Naive B cell (primary cell): ENCODE results near the gene NADK2. TPM values are rescaled to one million over a fixed set of nuclear protein-coding genes. Genes with fewer than 3 reads are reported as not detected.
"Not testable (repeated sequence)": the region's sequence is repeated elsewhere in the genome, so short reads cannot be mapped to it uniquely, and the experiment has no call there.

ENCODE experiments used
- ATAC-seq, 2 donors: fragments of 150-1000 bp; cut with Tn5 transposase; 2 replicates each; pipeline ENCODE4 v1.10.0; 2021; ENCODE audit warnings: low read depth in 2 of 2, mild to moderate bottlenecking in 2 of 2, moderate library complexity in 2 of 2
- DNase-seq: peaks from one replicate; pipeline ENCODE4 v3.0.0; 2022
- H3K27ac Mint-ChIP-seq, 6 donors: one replicate each; pipeline ENCODE4 v1.8.0; 2020 to 2022; ENCODE audit warnings: mild to moderate bottlenecking in 6 of 6, mixed read lengths in 6 of 6, moderate library complexity in 5 of 6, inconsistent platforms in 2 of 6
- H3K27me3 Mint-ChIP-seq, 3 donors: one replicate each; pipeline ENCODE4 v1.8.0; 2021 to 2022; ENCODE audit warnings: mixed read lengths in 3 of 3, mild to moderate bottlenecking in 1 of 3
- H3K36me3 Mint-ChIP-seq, 2 donors: one replicate each; pipeline ENCODE4 v1.8.0; 2020 to 2022; ENCODE audit warnings: mixed read lengths in 2 of 2, inconsistent platforms in 1 of 2, mild to moderate bottlenecking in 1 of 2
- H3K4me1 Mint-ChIP-seq, 3 donors: one replicate each; pipeline ENCODE4 v1.8.0; 2020 to 2022; ENCODE audit warnings: mixed read lengths in 3 of 3, inconsistent platforms in 1 of 3, mild to moderate bottlenecking in 1 of 3, moderate library complexity in 1 of 3
- H3K4me3 Mint-ChIP-seq, 8 donors: one replicate each; pipeline ENCODE4 v1.8.0; 2020 to 2022; ENCODE audit warnings: mild to moderate bottlenecking in 8 of 8, mixed read lengths in 8 of 8, moderate library complexity in 8 of 8, inconsistent platforms in 2 of 8
- H3K9me3 Mint-ChIP-seq, 7 donors: one replicate each; pipeline ENCODE4 v1.8.0; 2020 to 2022; ENCODE audit warnings: mixed read lengths in 7 of 7, mild to moderate bottlenecking in 5 of 7, inconsistent platforms in 2 of 7, moderate library complexity in 1 of 7
- polyA plus RNA-seq, 6 donors: library from polyadenylated mRNA; unstranded; fragments of 300-500 nt; fragmentation: Illumina TruSeq; gene quantifications; one replicate each; pipeline ENCODE4 v1.2.3, GENCODE V29; 2021; ENCODE audit warnings: low read depth in 6 of 6

The NADK2 gene
- polyA plus RNA-seq, 6 donors from 2014 or later: 1.0 to 7.1 (median 4.2) TPM

- Mint-ChIP-seq H3K9me3 (no peaks in the 10 kb centered on the region), H3K4me1 (no peaks in the 10 kb centered on the region), H3K27ac (no peak overlapping the region), H3K4me3 (no peak overlapping the region), H3K36me3 (peaks cover 17 to 21% of the 10 kb centered on the region in 2 donors), H3K27me3 (no peaks in the 10 kb centered on the region)
- DNase-seq (no peak), ATAC-seq (no peak)
Observed at GRCh38 chr5:36209664-36210063, 32.1 kb downstream of the NADK2 start.

- H3K9me3 Mint-ChIP-seq: no peaks in the 10 kb centered on the region
- no peaks in the 10 kb centered on the region for H3K27me3 Mint-ChIP-seq
- H3K27ac Mint-ChIP-seq: no peak overlapping the region
- H3K36me3 Mint-ChIP-seq: peaks cover 17 to 21% of the 10 kb centered on the region in 2 donors
- no peak for DNase-seq
- no peaks in the 10 kb centered on the region for H3K4me1 Mint-ChIP-seq
- ATAC-seq: no peak
- H3K4me3 Mint-ChIP-seq: no peak overlapping the region
Observed at GRCh38 chr5:36208786-36209185, 32.9 kb downstream of the NADK2 start.

- H3K27me3 Mint-ChIP-seq: no peaks in the 10 kb centered on the region
- no peak overlapping the region for H3K4me3 Mint-ChIP-seq
- H3K27ac Mint-ChIP-seq: no peak overlapping the region
- H3K9me3 Mint-ChIP-seq: no peaks in the 10 kb centered on the region
- ATAC-seq (no peak), DNase-seq (no peak)
- H3K36me3 Mint-ChIP-seq: peaks cover 21 to 23% of the 10 kb centered on the region in 2 donors
- no peaks in the 10 kb centered on the region for H3K4me1 Mint-ChIP-seq
Observed at GRCh38 chr5:36206913-36207312, 34.8 kb downstream of the NADK2 start.

- ATAC-seq: no peak
- Mint-ChIP-seq H3K36me3 (peaks cover 21 to 23% of the 10 kb centered on the region in 2 donors), H3K27me3 (no peaks in the 10 kb centered on the region), H3K4me1 (no peaks in the 10 kb centered on the region), H3K27ac (no peak overlapping the region), H3K4me3 (no peak overlapping the region), H3K9me3 (no peaks in the 10 kb centered on the region)
- no peak for DNase-seq
Observed at GRCh38 chr5:36205329-36205728, 36.4 kb downstream of the NADK2 start.

GRCh38 chr5:36202521-36202961, 39.2 kb downstream of the NADK2 start:
- H3K9me3 Mint-ChIP-seq: no peaks in the 10 kb centered on the region
- peak overlapping the region in 2 of 6 donors; percentile 32 to 42 for H3K27ac Mint-ChIP-seq
- no peak overlapping the region for H3K4me3 Mint-ChIP-seq
- peaks cover 21 to 23% of the 10 kb centered on the region in 2 donors for H3K36me3 Mint-ChIP-seq
- no peaks in the 10 kb centered on the region for H3K4me1 Mint-ChIP-seq
- ATAC-seq: no peak
- no peaks in the 10 kb centered on the region for H3K27me3 Mint-ChIP-seq
- no peak for DNase-seq

GRCh38 chr5:36200513-36200912, 41.2 kb downstream of the NADK2 start:
- Mint-ChIP-seq H3K27me3 (no peaks in the 10 kb centered on the region), H3K36me3 (peaks cover 12 to 14% of the 10 kb centered on the region in 2 donors), H3K4me1 (no peaks in the 10 kb centered on the region), H3K9me3 (no peaks in the 10 kb centered on the region), H3K4me3 (no peak overlapping the region), H3K27ac (no peak overlapping the region)
- ATAC-seq (no peak), DNase-seq (no peak)

GRCh38 chr5:36199620-36200019, 42.1 kb downstream of the NADK2 start:
- peaks cover 8 to 16% of the 10 kb centered on the region in 2 donors for H3K36me3 Mint-ChIP-seq

GRCh38 chr5:36198783-36199182, 42.9 kb downstream of the NADK2 start:
- H3K27me3 Mint-ChIP-seq, H3K4me1 Mint-ChIP-seq, ATAC-seq, H3K9me3 Mint-ChIP-seq, DNase-seq, H3K27ac Mint-ChIP-seq, H3K4me3 Mint-ChIP-seq: not testable (repeated sequence)
- peaks cover 8 to 16% of the 10 kb centered on the region in 2 donors for H3K36me3 Mint-ChIP-seq

More at GRCh38 chr5:36199620-36200019, 42.1 kb downstream of the NADK2 start:
- no peaks in the 10 kb centered on the region for H3K27me3 Mint-ChIP-seq
- no peak overlapping the region for H3K27ac Mint-ChIP-seq
- no peak for DNase-seq
- ATAC-seq: no peak
- no peaks in the 10 kb centered on the region for H3K9me3 Mint-ChIP-seq
- no peaks in the 10 kb centered on the region for H3K4me1 Mint-ChIP-seq
- H3K4me3 Mint-ChIP-seq: no peak overlapping the region

GRCh38 chr5:36198281-36198680, 43.4 kb downstream of the NADK2 start:
- Mint-ChIP-seq H3K36me3 (peaks cover 8 to 11% of the 10 kb centered on the region in 2 donors), H3K4me1 (no peaks in the 10 kb centered on the region), H3K9me3 (no peaks in the 10 kb centered on the region), H3K27ac (no peak overlapping the region), H3K27me3 (no peaks in the 10 kb centered on the region), H3K4me3 (no peak overlapping the region)
- DNase-seq (no peak), ATAC-seq (no peak)

GRCh38 chr5:36193746-36194145, 48.0 kb downstream of the NADK2 start:
- H3K4me3 Mint-ChIP-seq: no peak overlapping the region
- H3K9me3 Mint-ChIP-seq: peaks cover 3 to 19% (median 10%) of the 10 kb centered on the region in 7 donors
- H3K27me3 Mint-ChIP-seq: no peaks in the 10 kb centered on the region
- DNase-seq (no peak), ATAC-seq (no peak)
- peaks cover 17 to 28% of the 10 kb centered on the region in 2 donors for H3K36me3 Mint-ChIP-seq
- H3K27ac Mint-ChIP-seq: no peak overlapping the region
- H3K4me1 Mint-ChIP-seq: no peaks in the 10 kb centered on the region

GRCh38 chr5:36184408-36184807, 57.3 kb downstream of the NADK2 start:
- ATAC-seq, H3K27ac Mint-ChIP-seq, DNase-seq, H3K27me3 Mint-ChIP-seq, H3K4me1 Mint-ChIP-seq, H3K4me3 Mint-ChIP-seq: not testable (repeated sequence)
- Mint-ChIP-seq H3K9me3 (peaks cover 5 to 16% (median 9%) of the 10 kb centered on the region in 7 donors), H3K36me3 (peaks cover 38 to 43% of the 10 kb centered on the region in 2 donors)

- no peaks in the 10 kb centered on the region for H3K4me1 Mint-ChIP-seq
- no peak overlapping the region for H3K4me3 Mint-ChIP-seq
- DNase-seq (no peak), ATAC-seq (no peak)
- H3K27ac Mint-ChIP-seq: peak overlapping the region in 1 of 6 donors; percentile 21
- peaks cover 17 to 30% of the 10 kb centered on the region in 2 donors for H3K36me3 Mint-ChIP-seq
- peaks cover 0 to 4% (median 0%) of the 10 kb centered on the region in 7 donors for H3K9me3 Mint-ChIP-seq
- H3K27me3 Mint-ChIP-seq: no peaks in the 10 kb centered on the region
Observed at GRCh38 chr5:36181774-36182173, 60.0 kb downstream of the NADK2 start.

- peaks cover 10 to 27% of the 10 kb centered on the region in 2 donors for H3K36me3 Mint-ChIP-seq
- no peaks in the 10 kb centered on the region for H3K4me1 Mint-ChIP-seq
Observed at GRCh38 chr5:36180556-36181350, 61.0 kb downstream of the NADK2 start.

GRCh38 chr5:36179950-36180349, 61.8 kb downstream of the NADK2 start:
- peaks cover 18 to 26% of the 10 kb centered on the region in 2 donors for H3K36me3 Mint-ChIP-seq
- H3K4me1 Mint-ChIP-seq: no peaks in the 10 kb centered on the region
- ATAC-seq (no peak), DNase-seq (no peak)
- peaks cover 0 to under 1% (median 0%) of the 10 kb centered on the region in 7 donors for H3K9me3 Mint-ChIP-seq
- peak overlapping the region in 1 of 8 donors; percentile 45 for H3K4me3 Mint-ChIP-seq
- no peaks in the 10 kb centered on the region for H3K27me3 Mint-ChIP-seq
- H3K27ac Mint-ChIP-seq: peak overlapping the region in 2 of 6 donors; percentile 32 to 34

More at GRCh38 chr5:36180556-36181350, 61.0 kb downstream of the NADK2 start:
- no peaks in the 10 kb centered on the region for H3K27me3 Mint-ChIP-seq
- H3K9me3 Mint-ChIP-seq: peaks cover 0 to 4% (median 0%) of the 10 kb centered on the region in 7 donors
- no peak for DNase-seq
- peak overlapping the region in 3 of 6 donors; percentile 5 to 25 (median 13) for H3K27ac Mint-ChIP-seq
- no peak overlapping the region for H3K4me3 Mint-ChIP-seq
- no peak for ATAC-seq
